WTC11 (cell line): ENCODE results near the gene NLGN1. TPM values are rescaled to one million over a fixed set of nuclear protein-coding genes. Genes with fewer than 3 reads are reported as not detected.
A peak's percentile ranks its signal among the peaks of the same experiment; 100 is the strongest.

ENCODE experiments used
- ATAC-seq: fragments of 200-7000 bp; cut with Tn5 transposase; 2 replicates; pipeline ENCODE4 v1.10.0; 2021; ENCODE audit warnings: mild to moderate bottlenecking, moderate library complexity
- CTCF ChIA-PET: fragments of 300-600 bp; sonication (Branson Sonifier 250); formaldehyde crosslinking; loops from one replicate; lab custom pipeline; 2021; ENCODE audit warnings: antibody characterized with exemption; lab: Charles Lee
- POLR2A ChIA-PET: fragments of 350-600 bp; sonication (Branson Sonifier 250); formaldehyde crosslinking; loops from one replicate; lab custom pipeline; 2021; ENCODE audit warnings: antibody characterized with exemption; lab: Charles Lee
- DNase-seq: peaks from one replicate; pipeline ENCODE4 v3.0.0; 2021; ENCODE audit warnings: low spot score
- H3K27ac Mint-ChIP-seq: 2 replicates; pipeline ENCODE4 v1.8.0; 2021; ENCODE audit warnings: mixed read lengths
- H3K27me3 Mint-ChIP-seq: 2 replicates; pipeline ENCODE4 v1.8.0; 2021; ENCODE audit warnings: low read depth, mild to moderate bottlenecking, moderate library complexity, mixed read lengths
- H3K36me3 Mint-ChIP-seq: 2 replicates; pipeline ENCODE4 v1.8.0; 2021; ENCODE audit warnings: mixed read lengths
- H3K4me1 Mint-ChIP-seq: 2 replicates; pipeline ENCODE4 v1.8.0; 2022; ENCODE audit warnings: mixed read lengths
- H3K4me3 Mint-ChIP-seq: 2 replicates; pipeline ENCODE4 v1.8.0; 2021; ENCODE audit warnings: mild to moderate bottlenecking, moderate library complexity, mixed read lengths
- H3K9me3 Mint-ChIP-seq: 2 replicates; pipeline ENCODE4 v1.8.0; 2021; ENCODE audit warnings: mixed read lengths
- JUN ChIP-seq: sonication (generic); formaldehyde crosslinking; IDR thresholded peaks from 2 replicates; pipeline ENCODE4 v1.8.0; 2023; ENCODE audit warnings: mild to moderate bottlenecking, missing genetic modification reagents
- NR1H2 ChIP-seq: sonication (generic); formaldehyde crosslinking; IDR thresholded peaks from 2 replicates; pipeline ENCODE4 v1.9.0; 2021; ENCODE audit warnings: mild to moderate bottlenecking, moderate library complexity, missing genetic modification reagents
- OVOL2 ChIP-seq: fragments of 250-450 bp; sonication (Bioruptor Pico); IDR thresholded peaks from 2 replicates; pipeline ENCODE4 v1.9.0; 2021; ENCODE audit warnings: mild to moderate bottlenecking, borderline replicate concordance
- RELA ChIP-seq: sonication (generic); formaldehyde crosslinking; IDR thresholded peaks from 2 replicates; pipeline ENCODE4 v1.8.1; 2022; ENCODE audit warnings: missing genetic modification reagents, mild to moderate bottlenecking, borderline replicate concordance
- SMAD3 ChIP-seq: sonication (generic); formaldehyde crosslinking; IDR thresholded peaks from 2 replicates; pipeline ENCODE4 v1.8.0; 2022; ENCODE audit warnings: missing genetic modification reagents, mild to moderate bottlenecking, borderline replicate concordance
- TP53 ChIP-seq: sonication (generic); formaldehyde crosslinking; IDR thresholded peaks from 2 replicates; pipeline ENCODE4 v1.8.1; 2023; ENCODE audit warnings: mild to moderate bottlenecking, missing genetic modification reagents
- ZBTB21 ChIP-seq: sonication (generic); formaldehyde crosslinking; IDR thresholded peaks from 2 replicates; pipeline ENCODE4 v1.8.1; 2023; ENCODE audit warnings: mild to moderate bottlenecking, missing genetic modification reagents, borderline replicate concordance
- ZNF317 ChIP-seq: sonication (generic); formaldehyde crosslinking; IDR thresholded peaks from 2 replicates; pipeline ENCODE4 v1.8.1; 2023; ENCODE audit warnings: low read depth, mild to moderate bottlenecking, moderate library complexity, missing genetic modification reagents, borderline replicate concordance
- total RNA-seq: library from RNA; stranded (reverse); gene quantifications from 3 replicates; pipeline ENCODE4 v1.2.3, GENCODE V29; 2021
- TF ChIP-seq, protein P1 (sequence below): sonication (generic); formaldehyde crosslinking; IDR thresholded peaks from 2 replicates; pipeline ENCODE4 v1.8.1; 2023; ENCODE audit warnings: mild to moderate bottlenecking, moderate library complexity, missing genetic modification reagents
- TF ChIP-seq, protein P2 (sequence below): sonication (generic); formaldehyde crosslinking; IDR thresholded peaks from 2 replicates; pipeline ENCODE4 v1.8.1; 2022; ENCODE audit warnings: mild to moderate bottlenecking, moderate library complexity, missing genetic modification reagents
- TF ChIP-seq, protein P3 (sequence below): fragments of 250-450 bp; sonication (Bioruptor Pico); IDR thresholded peaks from 2 replicates; pipeline ENCODE4 v1.9.0; 2021; ENCODE audit warnings: moderate library complexity, mild to moderate bottlenecking, inconsistent platforms, borderline replicate concordance
- TF ChIP-seq, protein P4 (sequence below): sonication (generic); formaldehyde crosslinking; IDR thresholded peaks from 2 replicates; pipeline ENCODE4 v1.8.0; 2022; ENCODE audit warnings: mild to moderate bottlenecking, missing genetic modification reagents
- TF ChIP-seq, protein P5 (sequence below): sonication (generic); formaldehyde crosslinking; IDR thresholded peaks from 2 replicates; pipeline ENCODE4 v1.8.1; 2023; ENCODE audit warnings: mild to moderate bottlenecking, missing genetic modification reagents
- TF ChIP-seq, protein P6 (sequence below): fragments of 250-450 bp; sonication (Bioruptor Pico); conservative IDR thresholded peaks from 2 replicates; pipeline ENCODE4 v1.9.0; 2021; ENCODE audit warnings: mild to moderate bottlenecking
- TF ChIP-seq, protein P7 (sequence below): fragments of 200-600 bp; IDR thresholded peaks from 2 replicates; pipeline ENCODE4 v1.8.0; 2022; ENCODE audit warnings: antibody characterized with exemption

NLGN1 gene
- total RNA-seq, 1 experiment from 2014 or later, result 12.4 TPM

DNA sequence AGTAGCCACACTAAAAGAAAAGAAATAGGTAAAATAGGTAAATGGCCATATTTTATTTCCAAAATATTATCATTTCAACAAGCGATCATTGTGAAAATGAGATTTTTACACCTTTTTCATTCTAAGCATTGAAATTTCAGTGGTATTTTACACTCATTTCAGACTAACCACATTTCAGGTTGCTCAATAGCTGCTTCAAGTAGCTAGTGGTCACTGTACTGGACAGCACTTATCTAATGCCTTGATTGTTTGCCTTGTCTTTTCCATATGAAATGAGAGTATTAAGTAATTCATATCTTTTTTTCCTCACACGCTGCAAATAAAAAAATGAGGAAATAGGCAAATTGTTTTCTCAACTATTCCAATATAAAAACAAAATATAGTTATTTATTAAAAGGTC lies 332.8 kb downstream of the NLGN1 start:
- CTCF ChIA-PET, result no interaction called here
- DNase-seq (no peak), ATAC-seq (no peak)
- TF ChIP-seq SMAD3, result no peak
- TF ChIP-seq, protein P1, sequence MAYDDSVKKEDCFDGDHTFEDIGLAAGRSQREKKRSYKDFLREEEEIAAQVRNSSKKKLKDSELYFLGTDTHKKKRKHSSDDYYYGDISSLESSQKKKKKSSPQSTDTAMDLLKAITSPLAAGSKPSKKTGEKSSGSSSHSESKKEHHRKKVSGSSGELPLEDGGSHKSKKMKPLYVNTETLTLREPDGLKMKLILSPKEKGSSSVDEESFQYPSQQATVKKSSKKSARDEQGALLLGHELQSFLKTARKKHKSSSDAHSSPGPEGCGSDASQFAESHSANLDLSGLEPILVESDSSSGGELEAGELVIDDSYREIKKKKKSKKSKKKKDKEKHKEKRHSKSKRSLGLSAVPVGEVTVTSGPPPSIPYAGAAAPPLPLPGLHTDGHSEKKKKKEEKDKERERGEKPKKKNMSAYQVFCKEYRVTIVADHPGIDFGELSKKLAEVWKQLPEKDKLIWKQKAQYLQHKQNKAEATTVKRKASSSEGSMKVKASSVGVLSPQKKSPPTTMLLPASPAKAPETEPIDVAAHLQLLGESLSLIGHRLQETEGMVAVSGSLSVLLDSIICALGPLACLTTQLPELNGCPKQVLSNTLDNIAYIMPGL (CRISPR knock-in tag), result no peak
- peaks cover 17% of the 10 kb centered on the region for H3K4me1 Mint-ChIP-seq
- no peak overlapping the region for H3K4me3 Mint-ChIP-seq
- no peaks in the 10 kb centered on the region for H3K36me3 Mint-ChIP-seq
- H3K27ac Mint-ChIP-seq, result no peak overlapping the region
- POLR2A ChIA-PET, result no interaction called here
- H3K27me3 Mint-ChIP-seq, result no peaks in the 10 kb centered on the region
- no peaks in the 10 kb centered on the region for H3K9me3 Mint-ChIP-seq

DNA sequence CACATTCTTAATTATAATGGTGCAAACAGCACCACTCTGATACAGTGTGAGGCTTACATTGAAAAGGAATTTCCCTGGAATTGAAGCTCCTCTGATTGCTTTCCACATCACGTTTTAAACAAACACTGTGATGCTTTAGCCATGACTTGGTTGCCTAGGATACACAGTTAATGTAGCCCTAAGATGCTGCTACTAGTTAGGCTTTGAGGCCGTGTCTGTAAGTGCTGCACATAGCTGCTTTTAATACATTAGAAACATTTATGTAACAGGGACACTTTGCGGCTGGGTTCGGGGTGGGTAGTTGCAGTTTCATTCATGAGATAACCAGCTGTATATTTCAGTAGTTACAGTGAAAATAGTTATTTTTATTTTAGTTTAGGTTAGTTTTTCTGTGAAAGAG lies 334.7 kb downstream of the NLGN1 start:
- Mint-ChIP-seq H3K9me3 (no peaks in the 10 kb centered on the region), H3K36me3 (no peaks in the 10 kb centered on the region), H3K4me1 (peaks cover 18% of the 10 kb centered on the region), H3K27ac (no peak overlapping the region), H3K4me3 (no peak overlapping the region), H3K27me3 (no peaks in the 10 kb centered on the region)
- ChIA-PET CTCF (interaction anchor here (0.8 kb wide), 1 partner anchor 167 kb away, joined by 3 read pairs; no protein-coding TSS in a partner anchor), POLR2A (no interaction called here)
- ATAC-seq, result no peak
- no peak for DNase-seq
- TF ChIP-seq, protein P2, sequence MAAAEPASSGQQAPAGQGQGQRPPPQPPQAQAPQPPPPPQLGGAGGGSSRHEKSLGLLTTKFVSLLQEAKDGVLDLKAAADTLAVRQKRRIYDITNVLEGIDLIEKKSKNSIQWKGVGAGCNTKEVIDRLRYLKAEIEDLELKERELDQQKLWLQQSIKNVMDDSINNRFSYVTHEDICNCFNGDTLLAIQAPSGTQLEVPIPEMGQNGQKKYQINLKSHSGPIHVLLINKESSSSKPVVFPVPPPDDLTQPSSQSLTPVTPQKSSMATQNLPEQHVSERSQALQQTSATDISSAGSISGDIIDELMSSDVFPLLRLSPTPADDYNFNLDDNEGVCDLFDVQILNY (CRISPR knock-in tag), result no peak
- TF ChIP-seq NR1H2 (no peak), TP53 (CRISPR knock-in tag) (no peak), RELA (CRISPR knock-in tag) (no peak), ZNF317 (CRISPR knock-in tag) (no peak), JUN (CRISPR knock-in tag) (no peak), OVOL2 (no peak), ZBTB21 (CRISPR knock-in tag) (no peak)
- TF ChIP-seq, protein P3, sequence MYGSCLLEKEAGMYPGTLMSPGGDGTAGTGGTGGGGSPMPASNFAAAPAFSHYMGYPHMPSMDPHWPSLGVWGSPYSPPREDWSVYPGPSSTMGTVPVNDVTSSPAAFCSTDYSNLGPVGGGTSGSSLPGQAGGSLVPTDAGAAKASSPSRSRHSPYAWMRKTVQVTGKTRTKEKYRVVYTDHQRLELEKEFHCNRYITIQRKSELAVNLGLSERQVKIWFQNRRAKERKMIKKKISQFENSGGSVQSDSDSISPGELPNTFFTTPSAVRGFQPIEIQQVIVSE (CRISPR knock-in tag), result no peak
- TF ChIP-seq, protein P4, sequence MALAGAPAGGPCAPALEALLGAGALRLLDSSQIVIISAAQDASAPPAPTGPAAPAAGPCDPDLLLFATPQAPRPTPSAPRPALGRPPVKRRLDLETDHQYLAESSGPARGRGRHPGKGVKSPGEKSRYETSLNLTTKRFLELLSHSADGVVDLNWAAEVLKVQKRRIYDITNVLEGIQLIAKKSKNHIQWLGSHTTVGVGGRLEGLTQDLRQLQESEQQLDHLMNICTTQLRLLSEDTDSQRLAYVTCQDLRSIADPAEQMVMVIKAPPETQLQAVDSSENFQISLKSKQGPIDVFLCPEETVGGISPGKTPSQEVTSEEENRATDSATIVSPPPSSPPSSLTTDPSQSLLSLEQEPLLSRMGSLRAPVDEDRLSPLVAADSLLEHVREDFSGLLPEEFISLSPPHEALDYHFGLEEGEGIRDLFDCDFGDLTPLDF (CRISPR knock-in tag), result no peak
- TF ChIP-seq, protein P5, sequence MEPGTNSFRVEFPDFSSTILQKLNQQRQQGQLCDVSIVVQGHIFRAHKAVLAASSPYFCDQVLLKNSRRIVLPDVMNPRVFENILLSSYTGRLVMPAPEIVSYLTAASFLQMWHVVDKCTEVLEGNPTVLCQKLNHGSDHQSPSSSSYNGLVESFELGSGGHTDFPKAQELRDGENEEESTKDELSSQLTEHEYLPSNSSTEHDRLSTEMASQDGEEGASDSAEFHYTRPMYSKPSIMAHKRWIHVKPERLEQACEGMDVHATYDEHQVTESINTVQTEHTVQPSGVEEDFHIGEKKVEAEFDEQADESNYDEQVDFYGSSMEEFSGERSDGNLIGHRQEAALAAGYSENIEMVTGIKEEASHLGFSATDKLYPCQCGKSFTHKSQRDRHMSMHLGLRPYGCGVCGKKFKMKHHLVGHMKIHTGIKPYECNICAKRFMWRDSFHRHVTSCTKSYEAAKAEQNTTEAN (CRISPR knock-in tag), result no peak

DNA sequence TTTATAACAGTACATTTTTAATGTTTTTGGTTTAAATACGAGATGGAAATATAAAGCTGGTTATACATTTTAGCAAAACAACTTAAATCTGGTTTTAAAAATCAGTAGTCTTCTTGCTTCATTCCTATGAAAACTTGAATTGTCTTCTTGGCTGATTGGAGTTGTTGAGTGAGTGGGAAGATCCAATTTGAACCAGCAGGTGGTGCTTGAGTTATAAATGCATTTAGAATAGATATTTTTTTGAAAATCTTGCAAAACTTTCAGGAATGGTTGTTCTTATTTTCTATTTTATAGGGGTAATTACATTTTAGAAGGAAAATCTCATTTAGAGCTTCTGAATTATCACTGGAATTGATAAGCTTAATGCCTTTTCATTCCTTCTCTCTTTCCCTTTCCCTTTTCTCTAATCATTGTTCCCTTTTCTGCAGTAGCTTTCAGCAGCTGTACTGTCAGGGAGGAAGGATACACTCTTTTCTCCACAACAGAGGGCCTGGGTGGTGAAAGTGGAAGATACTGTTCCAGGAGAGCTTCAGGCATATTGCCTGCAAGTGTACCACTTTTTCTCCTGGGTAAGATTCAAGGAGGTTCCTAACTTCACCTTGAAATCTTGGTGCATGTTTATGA lies 335.6 kb downstream of the NLGN1 start:
- ChIA-PET POLR2A (no interaction called here), CTCF (no interaction called here)
- Mint-ChIP-seq H3K36me3 (no peaks in the 10 kb centered on the region), H3K27me3 (no peaks in the 10 kb centered on the region), H3K4me3 (no peak overlapping the region), H3K4me1 (peaks cover 15% of the 10 kb centered on the region), H3K27ac (no peak overlapping the region), H3K9me3 (no peaks in the 10 kb centered on the region)
- TF ChIP-seq, protein P6, sequence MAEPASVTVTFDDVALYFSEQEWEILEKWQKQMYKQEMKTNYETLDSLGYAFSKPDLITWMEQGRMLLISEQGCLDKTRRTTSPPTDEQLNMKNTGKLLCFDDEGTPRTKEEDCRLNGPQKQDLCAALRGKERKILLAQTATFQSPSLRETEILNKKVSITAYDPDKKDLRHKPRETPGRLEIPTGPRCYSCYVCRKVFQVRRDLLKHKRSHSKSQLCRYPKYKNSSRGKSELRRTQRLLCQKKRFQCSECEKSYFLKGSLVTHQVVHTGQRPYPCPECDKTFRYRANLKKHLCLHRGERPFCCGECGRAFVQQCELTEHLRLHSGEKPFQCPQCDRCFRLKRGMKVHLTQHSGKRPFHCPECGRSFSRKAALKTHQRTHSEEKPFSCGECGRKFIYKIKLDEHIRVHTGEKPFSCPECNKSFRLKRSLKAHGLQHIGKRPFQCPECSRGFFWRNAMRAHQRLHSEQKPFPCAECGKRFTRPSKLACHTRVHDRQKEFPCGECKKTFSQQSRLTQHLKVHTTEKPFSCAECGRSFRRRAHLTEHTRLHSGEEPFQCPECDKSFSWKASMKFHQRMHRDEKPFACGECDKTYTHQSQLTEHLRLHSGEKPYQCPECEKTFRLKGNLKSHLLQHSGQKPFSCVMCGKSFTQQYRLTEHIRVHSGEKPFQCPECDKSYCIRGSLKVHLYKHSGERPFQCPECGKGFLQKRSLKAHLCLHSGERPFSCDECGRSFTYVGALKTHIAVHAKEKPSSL, result no peak
- TF ChIP-seq, protein P7, sequence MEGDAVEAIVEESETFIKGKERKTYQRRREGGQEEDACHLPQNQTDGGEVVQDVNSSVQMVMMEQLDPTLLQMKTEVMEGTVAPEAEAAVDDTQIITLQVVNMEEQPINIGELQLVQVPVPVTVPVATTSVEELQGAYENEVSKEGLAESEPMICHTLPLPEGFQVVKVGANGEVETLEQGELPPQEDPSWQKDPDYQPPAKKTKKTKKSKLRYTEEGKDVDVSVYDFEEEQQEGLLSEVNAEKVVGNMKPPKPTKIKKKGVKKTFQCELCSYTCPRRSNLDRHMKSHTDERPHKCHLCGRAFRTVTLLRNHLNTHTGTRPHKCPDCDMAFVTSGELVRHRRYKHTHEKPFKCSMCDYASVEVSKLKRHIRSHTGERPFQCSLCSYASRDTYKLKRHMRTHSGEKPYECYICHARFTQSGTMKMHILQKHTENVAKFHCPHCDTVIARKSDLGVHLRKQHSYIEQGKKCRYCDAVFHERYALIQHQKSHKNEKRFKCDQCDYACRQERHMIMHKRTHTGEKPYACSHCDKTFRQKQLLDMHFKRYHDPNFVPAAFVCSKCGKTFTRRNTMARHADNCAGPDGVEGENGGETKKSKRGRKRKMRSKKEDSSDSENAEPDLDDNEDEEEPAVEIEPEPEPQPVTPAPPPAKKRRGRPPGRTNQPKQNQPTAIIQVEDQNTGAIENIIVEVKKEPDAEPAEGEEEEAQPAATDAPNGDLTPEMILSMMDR, result 0 out of 2 replicates have a peak, but pooled peaks have one; percentile 23
- DNase-seq (no peak), ATAC-seq (no peak)
